ENCODE results near the gene NOC2L. TPM values are rescaled to one million over a fixed set of nuclear protein-coding genes. Genes with fewer than 3 reads are reported as not detected.

The NOC2L gene
- total RNA-seq, 4 donors from 2014 or later = 45.6 to 61.9 (median 56.3) TPM

- H3K4me1 ChIP-seq = peaks cover 58% of the 10 kb centered on the region
- H3K4me3 ChIP-seq = peak overlapping the region; percentile 61
- DNase-seq (ENCODE audit: low spot score in 2 of 2) = no peak
- no peak for TF ChIP-seq POLR2AphosphoS5 (IDR thresholded peaks at IDR 0.05)
- no peak for TF ChIP-seq EP300 (IDR thresholded peaks at IDR 0.05)
- no peak for TF ChIP-seq POLR2A (IDR thresholded peaks at IDR 0.05)
- TF ChIP-seq CTCF (IDR thresholded peaks at IDR 0.05) = no peak
- H3K36me3 ChIP-seq = no peaks in the 10 kb centered on the region
- 0% methylated on average over 27 of the region's 98 CpGs for WGBS
- H3K9me3 ChIP-seq = no peaks in the 10 kb centered on the region
- no peak overlapping the region for H3K27ac ChIP-seq
- peaks cover 97% of the 10 kb centered on the region for H3K27me3 ChIP-seq
Observed at GRCh38 chr1:923991-924655, 34.9 kb downstream of the NOC2L start.

- Histone ChIP-seq H3K27ac (no peak within 1 kb of the TSS), H3K36me3 (no peaks in the 10 kb centered on the region), H3K4me1 (peaks cover 58% of the 10 kb centered on the region), H3K9me3 (no peaks in the 10 kb centered on the region), H3K27me3 (peaks cover 98% of the 10 kb centered on the region), H3K4me3 (peak within 1 kb of the TSS; percentile 61)
- no peak for DNase-seq (ENCODE audit: low spot score in 2 of 2)
- TF ChIP-seq EP300 (IDR thresholded peaks at IDR 0.05) (no peak), POLR2A (IDR thresholded peaks at IDR 0.05) (no peak), POLR2AphosphoS5 (IDR thresholded peaks at IDR 0.05) (no peak), CTCF (IDR thresholded peaks at IDR 0.05) (no peak)
- WGBS = 16% methylated on average over 10 of the region's 72 CpGs
Observed at GRCh38 chr1:923131-923990, 35.7 kb downstream of the NOC2L start, which contains the start of gene SAMD11. Gene SAMD11 (plus strand): TSS chr1:923923. CDS start chr1:924432, 509 bp downstream.

GRCh38 chr1:921011-921837, 37.8 kb downstream of the NOC2L start:
- no peaks in the 10 kb centered on the region for H3K36me3 ChIP-seq
- H3K4me3 ChIP-seq = no peak overlapping the region
- H3K4me1 ChIP-seq = peaks cover 64% of the 10 kb centered on the region
- DNase-seq (ENCODE audit: low spot score in 2 of 2) = no peak
- WGBS = 30% methylated on average over 22 of the region's 38 CpGs
- H3K9me3 ChIP-seq = no peaks in the 10 kb centered on the region
- H3K27me3 ChIP-seq = peaks cover 100% of the 10 kb centered on the region
- peak in 1 of 2 donors; percentile 53 for TF ChIP-seq CTCF (IDR thresholded peaks at IDR 0.05)
- no peak for TF ChIP-seq POLR2A (IDR thresholded peaks at IDR 0.05)
- no peak overlapping the region for H3K27ac ChIP-seq

- no peak for DNase-seq (ENCODE audit: low spot score in 2 of 2)
- 3% methylated on average over 6 of the region's 13 CpGs for WGBS
- no peaks in the 10 kb centered on the region for H3K36me3 ChIP-seq
- no peak overlapping the region for H3K27ac ChIP-seq
- H3K4me1 ChIP-seq = peaks cover 57% of the 10 kb centered on the region
- H3K9me3 ChIP-seq = no peaks in the 10 kb centered on the region
- H3K4me3 ChIP-seq = no peak overlapping the region
- peaks cover 100% of the 10 kb centered on the region for H3K27me3 ChIP-seq
- no peak for TF ChIP-seq EP300 (IDR thresholded peaks at IDR 0.05)
- no peak for TF ChIP-seq POLR2A (IDR thresholded peaks at IDR 0.05)
- no peak for TF ChIP-seq POLR2AphosphoS5 (IDR thresholded peaks at IDR 0.05)
- no peak for TF ChIP-seq CTCF (IDR thresholded peaks at IDR 0.05)
Observed at GRCh38 chr1:920521-920920, 38.5 kb downstream of the NOC2L start.
